GM10847 (cell line): Measurements from ENCODE around the gene NEK6.

ENCODE experiments used
- POLR2A ChIP-seq: IDR thresholded peaks from 2 replicates; pipeline ENCODE4 v1.6.1; 2011; ENCODE audit not compliant: insufficient read length; ENCODE audit errors: extremely low read depth

The NEK6 gene

GRCh38 chr9:124266139-124266825 lies 8.5 kb downstream of the NEK6 start:
- no peak for TF ChIP-seq POLR2A

GRCh38 chr9:124266826-124267201 lies 9.1 kb downstream of the NEK6 start:
- TF ChIP-seq POLR2A = no peak

- TF ChIP-seq POLR2A = no peak
Measured at GRCh38 chr9:124267271-124267807, 9.6 kb downstream of the NEK6 start.

GRCh38 chr9:124268248-124268647 lies 10.5 kb downstream of the NEK6 start:
- TF ChIP-seq POLR2A = no peak

- TF ChIP-seq POLR2A = no peak
Measured at GRCh38 chr9:124268661-124269060, 10.9 kb downstream of the NEK6 start.

GRCh38 chr9:124269556-124269955 lies 11.8 kb downstream of the NEK6 start:
- no peak for TF ChIP-seq POLR2A

- TF ChIP-seq POLR2A = no peak
Measured at GRCh38 chr9:124270504-124271335, 13.0 kb downstream of the NEK6 start.

GRCh38 chr9:124271660-124272059 lies 13.9 kb downstream of the NEK6 start:
- no peak for TF ChIP-seq POLR2A

GRCh38 chr9:124272118-124272517 lies 14.4 kb downstream of the NEK6 start:
- no peak for TF ChIP-seq POLR2A

- TF ChIP-seq POLR2A = no peak
Measured at GRCh38 chr9:124272979-124273378, 15.2 kb downstream of the NEK6 start.

- TF ChIP-seq POLR2A = no peak
Measured at GRCh38 chr9:124273427-124274160, 15.8 kb downstream of the NEK6 start.

GRCh38 chr9:124274226-124274625 lies 16.5 kb downstream of the NEK6 start:
- no peak for TF ChIP-seq POLR2A

- TF ChIP-seq POLR2A = no peak
Measured at GRCh38 chr9:124274738-124275137, 17.0 kb downstream of the NEK6 start.

GRCh38 chr9:124277420-124277819 lies 19.7 kb downstream of the NEK6 start:
- no peak for TF ChIP-seq POLR2A

- TF ChIP-seq POLR2A = no peak
Measured at GRCh38 chr9:124278054-124278540, 20.3 kb downstream of the NEK6 start.
